Lower leg skin (tissue), 4 donors: Measurements from ENCODE around the gene MAP6. TPM values are rescaled to one million over a fixed set of nuclear protein-coding genes. Genes with fewer than 3 reads are reported as not detected.

Experiments used
- DNase-seq, 2 donors: peaks; one replicate each; pipeline ENCODE4 v3.0.0-alpha.2; 2019; ENCODE audit warnings: low spot score in 2 of 2
- H3K4me3 ChIP-seq: fragments of 200-600 bp; sonication (generic); 2 replicates; pipeline ENCODE4 v1.5.1; 2017; ENCODE audit warnings: mild to moderate bottlenecking, low read depth; ENCODE audit not compliant: poor library complexity, severe bottlenecking
- CTCF ChIP-seq, 3 donors: fragments of 450-650 bp; IDR thresholded peaks; one replicate each; pipeline ENCODE4 v1.5.1; 2016; ENCODE audit warnings: antibody characterized with exemption in 3 of 3, mild to moderate bottlenecking in 3 of 3, moderate library complexity in 2 of 3
- POLR2A ChIP-seq, 2 donors: fragments of 450-650 bp; IDR thresholded peaks; one replicate each; pipeline ENCODE4 v1.6.1; 2016 to 2017; ENCODE audit warnings: antibody characterized with exemption in 2 of 2, mild to moderate bottlenecking in 1 of 2, moderate library complexity in 1 of 2
- WGBS, 2 donors: methylation state at CpG; one replicate each; pipeline ENCODE4 v1.1.5; 2018; 5-methylcytosine and 5-hydroxymethylcytosine counted together
- intact Hi-C: fragments of 100-400 bp; cut with DNase I; formaldehyde crosslinking; loops from one replicate; pipeline ENCODE4 v1.15.0; 2023; ENCODE audit warnings: low total_unique reads
- total RNA-seq, 4 donors: library from RNA; depleted of rRNA; stranded (reverse); fragments of >200 nt; gene quantifications; one replicate each; pipeline ENCODE4 v1.1.0, GENCODE V29; 2016

The MAP6 gene
- total RNA-seq, 4 donors from 2014 or later, result 3.1 to 16.1 (median 10.0) TPM

- TF ChIP-seq CTCF (IDR thresholded peaks at IDR 0.05), result no peak
- TF ChIP-seq POLR2A (IDR thresholded peaks at IDR 0.05), result no peak
- intact Hi-C loops, result no loop called here
- no peak overlapping the region for H3K4me3 ChIP-seq
- WGBS, 2 donors, result 95% methylated on average over 2 of the region's 2 CpGs
- no peak for DNase-seq
These were observed 35.9 kb downstream of the MAP6 start for GRCh38 chr11:75632962-75633361.

- TF ChIP-seq CTCF (IDR thresholded peaks at IDR 0.05) (no peak), POLR2A (IDR thresholded peaks at IDR 0.05) (no peak)
- 97 to 98% methylated on average over 2 of the region's 2 CpGs for WGBS, 2 donors
- no peak for DNase-seq
- H3K4me3 ChIP-seq, result no peak overlapping the region
- intact Hi-C loops, result no loop called here
These were observed 36.4 kb downstream of the MAP6 start for GRCh38 chr11:75632450-75632849.

- 60 to 69% methylated on average over 2 of the region's 2 CpGs for WGBS, 2 donors
- TF ChIP-seq CTCF (IDR thresholded peaks at IDR 0.05), result no peak
- DNase-seq, result no peak
- intact Hi-C loops, result no loop called here
- no peak overlapping the region for H3K4me3 ChIP-seq
These were observed 37.6 kb downstream of the MAP6 start for GRCh38 chr11:75631086-75631730.

GRCh38 chr11:75627906-75628668 is 40.8 kb downstream of the MAP6 start:
- TF ChIP-seq CTCF (IDR thresholded peaks at IDR 0.05) (no peak), POLR2A (IDR thresholded peaks at IDR 0.05) (no peak)
- intact Hi-C loops, result no loop called here

GRCh38 chr11:75626889-75627529 is 41.8 kb downstream of the MAP6 start:
- intact Hi-C loops, result no loop called here
- no peak for TF ChIP-seq POLR2A (IDR thresholded peaks at IDR 0.05)
- no peak for TF ChIP-seq CTCF (IDR thresholded peaks at IDR 0.05)
- H3K4me3 ChIP-seq, result no peak overlapping the region
- WGBS, 2 donors, result 88 to 92% methylated on average over 8 of the region's 8 CpGs
- DNase-seq, result no peak

More at GRCh38 chr11:75627906-75628668, 40.8 kb downstream of the MAP6 start:
- H3K4me3 ChIP-seq, result no peak overlapping the region
- WGBS, 2 donors, result 77 to 78% methylated on average over 11 of the region's 11 CpGs
- DNase-seq, result no peak
